IMR-90 (cell line): ENCODE results near the gene ZNF335.

ENCODE experiments used
- CTCF ChIP-seq: conservative IDR thresholded peaks from 2 replicates; pipeline ENCODE4 v1.5.1; 2012; ENCODE audit warnings: mild to moderate bottlenecking, low read depth, low read length, improper control_type of control experiment
- POLR2A ChIP-seq: IDR thresholded peaks from 2 replicates; pipeline ENCODE4 v1.6.1; 2012; ENCODE audit warnings: mild to moderate bottlenecking, low read depth, low read length
- SMC3 ChIP-seq: fragments of 150-350 bp; IDR thresholded peaks from 2 replicates; pipeline ENCODE4 v1.6.1; 2016; ENCODE audit warnings: low read depth, mild to moderate bottlenecking, antibody characterized with exemption, low read length, moderate library complexity

GRCh38 chr20:45963059-45964005 is 8.7 kb downstream of the ZNF335 start:
- TF ChIP-seq CTCF (0 out of 2 replicates have a peak, but pooled peaks have one; percentile 29), POLR2A (no peak), SMC3 (0 out of 2 replicates have a peak, but pooled peaks have one; percentile 6)
